ENCODE data around the gene GPNMB. TPM values are rescaled to one million over a fixed set of nuclear protein-coding genes. Genes with fewer than 3 reads are reported as not detected.

Gene GPNMB
- 100 to 1,000 TPM in 3 of 4 donors, 10 to 100 TPM in 1; 62.0 to 803 (median 261) TPM for total RNA-seq

DNA sequence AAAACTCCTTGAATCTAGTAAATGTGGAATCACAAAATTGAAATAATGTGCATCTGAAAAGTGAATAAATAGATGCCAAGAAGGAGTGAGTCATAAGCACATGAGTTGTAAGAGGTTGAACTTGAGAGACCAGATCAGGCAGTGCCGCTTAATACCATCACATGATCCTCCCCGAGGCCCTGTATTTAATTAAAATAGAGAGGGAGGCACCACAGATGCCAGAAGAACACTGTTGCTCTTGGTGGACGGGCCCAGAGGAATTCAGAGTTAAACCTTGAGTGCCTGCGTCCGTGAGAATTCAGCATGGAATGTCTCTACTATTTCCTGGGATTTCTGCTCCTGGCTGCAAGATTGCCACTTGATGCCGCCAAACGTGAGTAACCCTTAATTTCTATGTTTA lies at the start of gene GPNMB:
TSS of gene GPNMB (plus strand) at position 221 of the 400 bp plus-strand sequence. CDS start at position 304, 83 bp downstream.
- TF ChIP-seq, protein P1, sequence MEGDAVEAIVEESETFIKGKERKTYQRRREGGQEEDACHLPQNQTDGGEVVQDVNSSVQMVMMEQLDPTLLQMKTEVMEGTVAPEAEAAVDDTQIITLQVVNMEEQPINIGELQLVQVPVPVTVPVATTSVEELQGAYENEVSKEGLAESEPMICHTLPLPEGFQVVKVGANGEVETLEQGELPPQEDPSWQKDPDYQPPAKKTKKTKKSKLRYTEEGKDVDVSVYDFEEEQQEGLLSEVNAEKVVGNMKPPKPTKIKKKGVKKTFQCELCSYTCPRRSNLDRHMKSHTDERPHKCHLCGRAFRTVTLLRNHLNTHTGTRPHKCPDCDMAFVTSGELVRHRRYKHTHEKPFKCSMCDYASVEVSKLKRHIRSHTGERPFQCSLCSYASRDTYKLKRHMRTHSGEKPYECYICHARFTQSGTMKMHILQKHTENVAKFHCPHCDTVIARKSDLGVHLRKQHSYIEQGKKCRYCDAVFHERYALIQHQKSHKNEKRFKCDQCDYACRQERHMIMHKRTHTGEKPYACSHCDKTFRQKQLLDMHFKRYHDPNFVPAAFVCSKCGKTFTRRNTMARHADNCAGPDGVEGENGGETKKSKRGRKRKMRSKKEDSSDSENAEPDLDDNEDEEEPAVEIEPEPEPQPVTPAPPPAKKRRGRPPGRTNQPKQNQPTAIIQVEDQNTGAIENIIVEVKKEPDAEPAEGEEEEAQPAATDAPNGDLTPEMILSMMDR (IDR thresholded peaks at IDR 0.05; ENCODE audit: low read depth): no peak

DNA sequence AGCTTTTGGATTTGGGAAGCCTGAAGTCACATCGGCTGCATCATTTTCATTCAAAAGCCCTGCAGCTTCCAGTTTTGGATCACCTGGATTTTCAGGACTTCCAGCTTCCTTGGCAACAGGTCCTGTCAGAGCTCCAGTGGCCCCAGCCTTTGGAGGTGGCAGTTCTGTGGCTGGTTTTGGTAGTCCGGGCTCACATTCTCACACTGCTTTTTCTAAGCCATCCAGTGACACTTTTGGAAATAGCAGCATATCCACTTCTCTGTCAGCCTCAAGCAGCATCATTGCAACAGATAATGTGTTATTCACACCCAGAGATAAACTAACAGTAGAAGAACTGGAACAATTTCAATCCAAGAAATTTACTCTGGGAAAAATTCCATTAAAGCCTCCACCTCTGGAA lies 46.2 kb upstream of the GPNMB start:
- TF ChIP-seq, protein P1 (IDR thresholded peaks at IDR 0.05; ENCODE audit: low read depth): no peak

DNA sequence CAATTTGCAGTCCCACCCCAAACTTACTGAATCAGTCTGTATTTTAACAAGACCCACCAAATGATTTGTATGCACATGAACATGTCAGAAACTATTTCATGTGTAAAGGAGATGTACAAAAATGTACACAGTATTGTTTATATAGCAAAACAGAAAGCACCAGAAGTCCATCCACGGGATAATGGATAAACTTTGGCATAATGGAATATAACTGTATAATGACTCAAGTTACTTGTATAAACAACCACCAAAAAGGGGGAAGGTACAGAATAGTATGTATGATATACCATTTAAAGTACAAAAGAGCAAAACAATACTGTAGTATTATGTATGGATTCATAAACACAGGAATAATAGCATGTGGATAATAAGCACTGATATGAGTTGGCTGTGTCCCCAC lies 42.3 kb upstream of the GPNMB start:
- TF ChIP-seq, protein P1 (IDR thresholded peaks at IDR 0.05; ENCODE audit: low read depth): no peak

DNA sequence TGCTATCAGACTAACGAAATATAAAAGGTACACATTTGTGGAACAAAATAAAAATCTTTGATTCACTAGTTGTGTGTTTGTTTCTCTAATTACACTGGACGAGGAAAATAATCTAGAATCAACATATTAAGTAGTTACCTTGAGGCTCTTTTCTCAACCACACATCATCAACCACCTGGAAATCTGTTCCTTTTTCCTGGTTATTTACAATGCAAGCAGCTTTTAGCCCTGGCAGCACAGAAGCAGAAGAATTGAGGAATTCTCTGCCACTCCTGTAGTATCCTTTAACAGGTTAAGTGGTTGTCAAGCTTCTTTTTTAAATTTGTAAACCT lies 41.0 kb upstream of the GPNMB start:
- TF ChIP-seq, protein P1 (IDR thresholded peaks at IDR 0.05; ENCODE audit: low read depth): no peak

DNA sequence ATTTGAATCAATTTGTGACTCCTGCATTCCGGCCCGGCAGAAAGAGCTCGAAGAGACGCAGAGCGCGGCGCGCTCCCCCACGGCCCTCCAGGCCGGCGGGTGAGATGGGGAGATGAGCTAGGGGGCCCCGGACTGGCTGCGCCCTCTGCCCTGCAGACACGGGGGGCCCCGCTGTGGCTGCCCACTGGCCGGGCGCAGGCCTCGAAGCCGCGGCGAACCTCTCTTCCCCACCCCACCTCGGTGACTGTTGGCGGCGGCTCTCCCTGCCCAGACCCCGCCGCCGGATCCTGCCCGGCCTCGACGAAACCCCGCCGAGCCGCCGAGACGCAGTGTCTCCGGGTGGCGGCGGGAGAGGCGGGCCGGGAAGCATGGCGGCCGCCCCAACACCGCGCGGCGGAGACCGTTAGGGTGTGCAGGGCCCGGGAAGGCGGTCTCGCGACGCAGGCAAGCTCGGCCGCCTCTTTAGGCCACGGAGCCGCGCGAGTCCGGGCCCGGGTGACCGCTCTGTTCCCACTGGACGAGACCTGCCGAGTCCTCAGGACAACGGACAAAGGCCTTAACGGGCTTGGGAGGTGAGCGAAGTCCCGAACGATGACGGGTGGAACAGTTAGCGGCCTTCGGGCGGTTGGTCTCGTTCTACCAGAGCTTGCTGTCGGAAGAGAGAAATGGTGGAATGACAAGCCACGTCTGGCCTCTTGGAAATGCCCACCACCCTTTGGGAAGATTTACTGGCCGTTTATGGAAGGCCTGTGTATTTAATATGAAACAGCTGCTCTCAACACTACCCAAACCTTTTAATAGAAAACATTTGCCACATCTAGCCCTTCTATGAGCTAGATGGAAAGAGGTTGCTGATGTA lies 40.4 kb upstream of the GPNMB start:
- TF ChIP-seq, protein P1 (IDR thresholded peaks at IDR 0.05; ENCODE audit: low read depth): no peak

DNA sequence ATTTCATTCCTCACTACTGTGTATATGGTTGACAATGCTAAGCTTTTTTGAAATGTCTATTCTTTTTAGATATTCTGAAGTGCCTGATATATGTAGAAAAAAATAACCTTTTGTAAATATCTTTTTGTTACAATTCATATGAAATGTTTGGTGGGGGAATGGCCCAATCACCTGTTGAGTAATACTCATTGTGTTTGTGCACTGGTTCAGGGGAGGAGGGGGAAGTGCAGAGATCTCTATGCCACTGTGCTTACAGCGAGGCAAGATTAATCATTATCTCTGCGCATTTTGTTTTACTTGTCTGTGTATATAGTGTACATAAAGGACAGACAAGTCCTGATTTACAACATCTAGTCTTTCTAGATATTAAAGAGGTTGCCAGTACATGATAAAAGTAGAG lies 39.6 kb upstream of the GPNMB start:
- TF ChIP-seq, protein P1 (IDR thresholded peaks at IDR 0.05; ENCODE audit: low read depth): no peak

DNA sequence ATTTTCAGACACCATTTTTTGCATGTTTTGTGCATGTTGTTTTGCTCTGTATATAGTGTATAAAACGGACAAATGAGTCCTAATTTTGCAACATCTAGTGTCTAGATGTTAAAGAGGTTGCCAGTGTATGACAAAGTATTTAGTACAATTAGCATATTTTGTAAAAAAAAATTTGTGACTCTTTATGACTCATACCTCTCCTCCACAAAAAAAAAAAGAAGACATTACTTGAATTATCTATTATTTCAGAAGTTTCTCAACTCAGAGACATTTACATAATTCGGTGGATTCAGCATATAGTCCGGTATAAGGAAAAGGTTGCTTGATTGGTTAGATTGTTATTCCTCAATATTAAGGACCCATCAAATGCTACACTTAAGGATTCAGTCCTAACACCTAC lies 38.7 kb upstream of the GPNMB start:
- TF ChIP-seq, protein P1 (IDR thresholded peaks at IDR 0.05; ENCODE audit: low read depth): no peak

Data from subcutaneous adipose tissue (tissue), 4 donors.